ENCODE data around the gene INTS15.
A peak's percentile ranks its signal among the peaks of the same experiment; 100 is the strongest.

The INTS15 gene

DNA sequence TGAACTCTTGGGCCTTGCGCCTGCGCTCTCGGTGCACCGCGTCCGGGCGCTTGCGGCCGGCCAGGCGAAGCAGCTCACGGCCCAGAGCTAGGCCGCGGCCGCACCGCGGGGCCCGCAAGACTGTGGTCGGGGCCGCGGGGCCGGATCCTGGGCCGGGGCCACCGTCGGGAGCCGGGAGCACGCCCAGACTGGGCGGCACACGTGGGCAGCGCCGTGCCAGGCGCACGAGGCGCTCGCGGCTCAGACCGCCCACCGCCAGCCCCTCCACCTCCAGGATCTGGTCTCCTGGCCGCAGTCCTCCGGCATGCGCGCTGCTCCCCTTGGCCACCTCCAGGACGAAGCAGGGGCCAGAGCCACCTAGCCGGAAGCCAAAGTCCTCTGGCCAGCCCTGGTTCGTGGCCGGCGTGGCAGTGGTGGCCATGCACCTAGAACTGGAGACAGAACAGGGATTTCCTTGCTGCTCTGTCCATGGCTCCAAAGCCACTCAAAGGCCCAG, 38.8 kb upstream of the INTS15 start, which contains the start of gene GRID2IP:
Gene GRID2IP, minus strand, starts transcription at position 446 of the 496 bp plus-strand sequence. Its CDS starts 25 bp downstream, at position 421.
- no peaks in the 10 kb centered on the region for H3K4me1 ChIP-seq
- TF ChIP-seq, protein P1, sequence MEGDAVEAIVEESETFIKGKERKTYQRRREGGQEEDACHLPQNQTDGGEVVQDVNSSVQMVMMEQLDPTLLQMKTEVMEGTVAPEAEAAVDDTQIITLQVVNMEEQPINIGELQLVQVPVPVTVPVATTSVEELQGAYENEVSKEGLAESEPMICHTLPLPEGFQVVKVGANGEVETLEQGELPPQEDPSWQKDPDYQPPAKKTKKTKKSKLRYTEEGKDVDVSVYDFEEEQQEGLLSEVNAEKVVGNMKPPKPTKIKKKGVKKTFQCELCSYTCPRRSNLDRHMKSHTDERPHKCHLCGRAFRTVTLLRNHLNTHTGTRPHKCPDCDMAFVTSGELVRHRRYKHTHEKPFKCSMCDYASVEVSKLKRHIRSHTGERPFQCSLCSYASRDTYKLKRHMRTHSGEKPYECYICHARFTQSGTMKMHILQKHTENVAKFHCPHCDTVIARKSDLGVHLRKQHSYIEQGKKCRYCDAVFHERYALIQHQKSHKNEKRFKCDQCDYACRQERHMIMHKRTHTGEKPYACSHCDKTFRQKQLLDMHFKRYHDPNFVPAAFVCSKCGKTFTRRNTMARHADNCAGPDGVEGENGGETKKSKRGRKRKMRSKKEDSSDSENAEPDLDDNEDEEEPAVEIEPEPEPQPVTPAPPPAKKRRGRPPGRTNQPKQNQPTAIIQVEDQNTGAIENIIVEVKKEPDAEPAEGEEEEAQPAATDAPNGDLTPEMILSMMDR (IDR thresholded peaks at IDR 0.05; ENCODE audit: low read depth, low read length) = no peak
- DNase-seq = no peak

DNA sequence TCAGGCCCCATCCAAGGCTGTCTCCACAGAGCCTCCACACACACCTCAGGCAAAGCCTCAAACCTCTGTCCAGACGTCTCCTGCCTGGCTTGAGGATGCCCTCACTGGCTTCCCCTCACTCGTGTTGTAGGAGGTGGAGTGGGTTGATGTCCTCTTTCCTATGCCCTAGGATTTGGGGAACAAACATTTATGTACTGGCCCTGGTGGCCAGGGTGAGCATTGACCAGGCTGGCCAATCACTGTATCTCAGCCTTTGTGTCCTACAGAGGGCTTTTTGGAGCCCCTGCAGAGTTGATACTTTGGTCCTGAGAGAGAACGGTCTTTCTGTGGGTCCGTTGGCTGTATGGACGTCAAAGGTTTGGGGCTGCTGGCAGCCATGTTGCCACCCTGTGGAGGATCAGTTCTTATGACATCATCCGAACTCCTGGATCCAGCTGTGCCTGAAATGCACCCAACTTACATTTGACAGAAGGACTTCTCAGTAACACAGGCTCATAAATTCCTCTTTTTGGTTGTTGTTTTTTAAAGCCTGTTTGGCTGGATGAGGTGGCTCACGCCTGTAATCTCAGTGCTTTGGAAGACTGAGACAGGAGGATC, 36.3 kb upstream of the INTS15 start:
- TF ChIP-seq, protein P1 (IDR thresholded peaks at IDR 0.05; ENCODE audit: low read depth, low read length) = peak; percentile 17
- H3K4me1 ChIP-seq = no peaks in the 10 kb centered on the region
- no peaks in the 10 kb centered on the region for H3K27me3 ChIP-seq
- no peak overlapping the region for H3K4me3 ChIP-seq (ENCODE audit: low read depth, low read length)
- no peaks in the 10 kb centered on the region for H3K36me3 ChIP-seq
- DNase-seq = no peak
- H3K9me3 ChIP-seq = no peaks in the 10 kb centered on the region

More for the DNA sequence above, 38.8 kb upstream of the INTS15 start, which contains the start of gene GRID2IP:
- Histone ChIP-seq H3K36me3 (no peaks in the 10 kb centered on the region), H3K27me3 (no peaks in the 10 kb centered on the region), H3K9me3 (no peaks in the 10 kb centered on the region), H3K4me3 (ENCODE audit: low read depth, low read length) (no peak within 1 kb of the TSS)

DNA sequence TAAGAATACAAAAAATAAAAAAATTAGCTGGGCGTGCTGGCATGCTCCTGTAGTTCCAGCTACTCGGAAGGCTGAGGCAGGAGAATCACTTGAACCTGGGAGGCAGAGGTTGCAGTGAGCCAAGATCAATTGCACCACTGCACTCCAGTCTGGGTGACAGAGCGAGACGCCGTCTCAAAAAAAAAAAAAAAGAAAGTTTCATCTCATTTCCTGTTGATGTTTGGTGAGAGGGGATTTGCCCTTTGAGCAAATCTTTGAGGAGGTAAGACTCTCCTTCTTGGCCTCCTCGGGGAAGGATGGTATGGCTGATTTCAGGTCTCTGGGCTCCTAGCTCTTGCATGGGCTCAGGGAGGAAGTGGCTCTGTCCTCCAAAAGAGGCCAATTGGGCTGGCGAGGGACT, 35.0 kb upstream of the INTS15 start:
- H3K9me3 ChIP-seq = no peaks in the 10 kb centered on the region
- no peaks in the 10 kb centered on the region for H3K27me3 ChIP-seq
- no peaks in the 10 kb centered on the region for H3K4me1 ChIP-seq
- no peaks in the 10 kb centered on the region for H3K36me3 ChIP-seq
- TF ChIP-seq, protein P1 (IDR thresholded peaks at IDR 0.05; ENCODE audit: low read depth, low read length) = no peak
- no peak overlapping the region for H3K4me3 ChIP-seq (ENCODE audit: low read depth, low read length)
- DNase-seq = no peak

GRCh38 chr7:6556196-6556595, 33.6 kb upstream of the INTS15 start:
- TF ChIP-seq, protein P1 (IDR thresholded peaks at IDR 0.05; ENCODE audit: low read depth, low read length) = 0 out of 2 replicates have a peak, but pooled peaks have one; percentile 12
- H3K4me3 ChIP-seq (ENCODE audit: low read depth, low read length) = no peak overlapping the region
- H3K9me3 ChIP-seq = no peaks in the 10 kb centered on the region
- DNase-seq = no peak
- no peaks in the 10 kb centered on the region for H3K36me3 ChIP-seq
- no peaks in the 10 kb centered on the region for H3K4me1 ChIP-seq
- no peaks in the 10 kb centered on the region for H3K27me3 ChIP-seq

GRCh38 chr7:6558837-6559236, 31.0 kb upstream of the INTS15 start:
- Histone ChIP-seq H3K36me3 (no peaks in the 10 kb centered on the region), H3K27me3 (no peaks in the 10 kb centered on the region; the same call in 1 of the 2 replicates), H3K4me1 (no peaks in the 10 kb centered on the region), H3K9me3 (no peaks in the 10 kb centered on the region), H3K4me3 (ENCODE audit: low read depth, low read length) (no peak overlapping the region)
- DNase-seq = peak; percentile 69
- TF ChIP-seq, protein P1 (IDR thresholded peaks at IDR 0.05; ENCODE audit: low read depth, low read length) = peak; percentile 73

DNA sequence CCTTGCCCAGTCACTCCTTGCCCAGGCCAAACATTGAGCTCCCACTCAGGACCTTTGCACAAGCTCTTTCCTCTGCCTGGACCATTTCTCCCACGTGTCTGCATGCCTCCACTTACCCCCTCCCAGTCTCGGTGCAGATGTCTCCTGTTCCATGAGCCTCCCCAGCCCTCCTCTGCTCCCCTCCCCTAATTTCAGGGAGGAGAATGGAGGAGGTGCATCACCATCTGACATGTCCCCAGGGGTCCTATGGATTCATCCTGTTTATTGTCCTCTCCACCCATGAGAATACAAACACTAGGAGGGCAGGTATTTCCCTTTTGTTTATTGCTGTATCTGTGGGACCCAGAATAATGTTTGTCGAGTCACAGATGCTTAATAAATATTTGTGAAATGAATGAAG, 29.9 kb upstream of the INTS15 start:
- Histone ChIP-seq H3K4me1 (no peaks in the 10 kb centered on the region), H3K9me3 (no peaks in the 10 kb centered on the region; the same call in 1 of the 2 replicates), H3K27me3 (peaks cover 9% of the 10 kb centered on the region; the same call in 1 of the 2 replicates), H3K4me3 (ENCODE audit: low read depth, low read length) (no peak overlapping the region), H3K36me3 (no peaks in the 10 kb centered on the region)
- no peak for DNase-seq
- TF ChIP-seq, protein P1 (IDR thresholded peaks at IDR 0.05; ENCODE audit: low read depth, low read length) = no peak
